SKM-1 treated with dmso at 0.1 percent for 144 hours (cell line): ENCODE results near the gene MTA1.

Experiments used
- DNase-seq: peaks from one replicate; lab custom pipeline; 2025; ENCODE audit not compliant: unreplicated experiment; lab: John Stamatoyannopoulos, UW

Gene MTA1

GRCh38 chr14:105460116-105460515, 40.5 kb downstream of the MTA1 start:
- no peak for DNase-seq

GRCh38 chr14:105460616-105461015, 41.0 kb downstream of the MTA1 start:
- no peak for DNase-seq

GRCh38 chr14:105461903-105462302, 42.3 kb downstream of the MTA1 start:
- DNase-seq: no peak

GRCh38 chr14:105464501-105464900, 44.9 kb downstream of the MTA1 start:
- no peak for DNase-seq

GRCh38 chr14:105465209-105466031, 45.8 kb downstream of the MTA1 start:
- no peak for DNase-seq

GRCh38 chr14:105466531-105467248, 47.1 kb downstream of the MTA1 start:
- DNase-seq: no peak

- DNase-seq: no peak
These were observed 47.8 kb downstream of the MTA1 start for GRCh38 chr14:105467249-105467941.

GRCh38 chr14:105467942-105468471, 48.4 kb downstream of the MTA1 start:
- no peak for DNase-seq

- DNase-seq: no peak
These were observed 49.1 kb downstream of the MTA1 start for GRCh38 chr14:105468621-105469241.

GRCh38 chr14:105469456-105470349, 50.1 kb downstream of the MTA1 start:
- DNase-seq: no peak

- DNase-seq: no peak
These were observed 51.0 kb downstream of the MTA1 start for GRCh38 chr14:105470350-105471296.

- DNase-seq: no peak
These were observed 51.7 kb downstream of the MTA1 start for GRCh38 chr14:105471297-105471821.

GRCh38 chr14:105471823-105472485, 52.3 kb downstream of the MTA1 start:
- DNase-seq: no peak

GRCh38 chr14:105472486-105472991, 52.9 kb downstream of the MTA1 start:
- DNase-seq: no peak

- DNase-seq: no peak
These were observed 53.5 kb downstream of the MTA1 start for GRCh38 chr14:105473033-105473676.

GRCh38 chr14:105473677-105474482, 54.3 kb downstream of the MTA1 start:
- DNase-seq: no peak
